ENCODE data around the gene UGGT1. TPM values are rescaled to one million over a fixed set of nuclear protein-coding genes. Genes with fewer than 3 reads are reported as not detected.
"Not testable (repeated sequence)": the region's sequence is repeated elsewhere in the genome, so short reads cannot be mapped to it uniquely, and the experiment has no call there.

Gene UGGT1
- polyA plus RNA-seq, 1 donor (not counting 4 experiments of a cell fraction or from before 2014, with no cell fraction given): 26.7 TPM

DNA sequence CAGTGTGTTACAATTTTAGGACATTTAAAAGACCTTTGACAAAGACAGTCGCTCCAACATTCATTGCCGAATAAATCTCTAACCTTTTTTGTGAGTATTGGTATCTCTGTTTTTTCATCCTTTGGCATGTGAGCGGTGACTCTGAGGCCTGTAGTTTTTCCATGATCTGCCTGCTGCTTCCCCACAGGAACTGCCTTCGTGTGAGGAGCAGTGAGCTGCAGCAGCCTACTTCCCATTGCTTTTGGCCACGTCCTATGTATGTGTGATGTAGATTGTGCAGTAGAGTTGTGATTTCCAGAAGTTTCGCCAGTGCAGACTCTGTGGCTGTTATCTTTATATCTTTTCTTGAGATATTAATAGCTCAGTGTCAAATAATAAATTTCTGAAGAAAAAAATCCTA is 79.8 kb downstream of the UGGT1 start:
- H3K79me2 ChIP-seq (ENCODE audit: control insufficient read depth, insufficient read depth, low read length): no peaks in the 10 kb centered on the region
- no peaks in the 10 kb centered on the region for H3K9me3 ChIP-seq (ENCODE audit: control insufficient read depth, low read depth, low read length)
- H3K4me3 ChIP-seq (ENCODE audit: control insufficient read depth in 2 of 3, extremely low read depth in 1 of 3, insufficient read depth in 2 of 3, low read depth in 1 of 3, low read length in 3 of 3): no peak overlapping the region
- no peak overlapping the region for H2AFZ ChIP-seq (ENCODE audit: control insufficient read depth, low read length)
- no peaks in the 10 kb centered on the region for H3K27me3 ChIP-seq (ENCODE audit: control insufficient read depth, extremely low read depth, insufficient read depth, low read length)
- no peak for TF ChIP-seq EZH2 (IDR thresholded peaks at IDR 0.05; ENCODE audit: low read length)
- TF ChIP-seq, protein P1, sequence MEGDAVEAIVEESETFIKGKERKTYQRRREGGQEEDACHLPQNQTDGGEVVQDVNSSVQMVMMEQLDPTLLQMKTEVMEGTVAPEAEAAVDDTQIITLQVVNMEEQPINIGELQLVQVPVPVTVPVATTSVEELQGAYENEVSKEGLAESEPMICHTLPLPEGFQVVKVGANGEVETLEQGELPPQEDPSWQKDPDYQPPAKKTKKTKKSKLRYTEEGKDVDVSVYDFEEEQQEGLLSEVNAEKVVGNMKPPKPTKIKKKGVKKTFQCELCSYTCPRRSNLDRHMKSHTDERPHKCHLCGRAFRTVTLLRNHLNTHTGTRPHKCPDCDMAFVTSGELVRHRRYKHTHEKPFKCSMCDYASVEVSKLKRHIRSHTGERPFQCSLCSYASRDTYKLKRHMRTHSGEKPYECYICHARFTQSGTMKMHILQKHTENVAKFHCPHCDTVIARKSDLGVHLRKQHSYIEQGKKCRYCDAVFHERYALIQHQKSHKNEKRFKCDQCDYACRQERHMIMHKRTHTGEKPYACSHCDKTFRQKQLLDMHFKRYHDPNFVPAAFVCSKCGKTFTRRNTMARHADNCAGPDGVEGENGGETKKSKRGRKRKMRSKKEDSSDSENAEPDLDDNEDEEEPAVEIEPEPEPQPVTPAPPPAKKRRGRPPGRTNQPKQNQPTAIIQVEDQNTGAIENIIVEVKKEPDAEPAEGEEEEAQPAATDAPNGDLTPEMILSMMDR (optimal IDR thresholded peaks at IDR 0.05 in 1 of 3, IDR thresholded peaks at IDR 0.05 in 1 of 3, conservative IDR thresholded peaks at IDR 0.05 in 1 of 3; ENCODE audit: extremely low read depth in 1 of 3, insufficient read depth in 2 of 3, low read length in 3 of 3): no peak
- peaks cover 18 to 34% of the 10 kb centered on the region in 2 experiments for H3K36me3 ChIP-seq (ENCODE audit: control insufficient read depth in 2 of 2, extremely low read depth in 1 of 2, insufficient read depth in 2 of 2, low read length in 2 of 2)
- H3K9me1 ChIP-seq (ENCODE audit: control insufficient read depth, extremely low read depth, insufficient read depth, low read length): no peaks in the 10 kb centered on the region
- no peak overlapping the region for H3K4me2 ChIP-seq (ENCODE audit: control insufficient read depth, extremely low read depth, insufficient read depth, low read depth, low read length)
- H3K27ac ChIP-seq (ENCODE audit: control insufficient read depth, insufficient read depth, low read length): no peak overlapping the region
- H4K20me1 ChIP-seq (ENCODE audit: control insufficient read depth, extremely low read depth, insufficient read depth, low read length): no peaks in the 10 kb centered on the region
- no peaks in the 10 kb centered on the region for H3K4me1 ChIP-seq (ENCODE audit: control insufficient read depth, extremely low read depth, insufficient read depth, low read length)
- H3K9ac ChIP-seq (ENCODE audit: control insufficient read depth, extremely low read depth, insufficient read depth, low read length): no peak overlapping the region
- DNase-seq (ENCODE audit: low read depth, low spot score) (no peak), FAIRE-seq (no peak)
- dilution Hi-C loops (cut with MboI; ENCODE audit: extremely low pct_ligation_motif_present, low sequenced_read_pairs): no loop called here

DNA sequence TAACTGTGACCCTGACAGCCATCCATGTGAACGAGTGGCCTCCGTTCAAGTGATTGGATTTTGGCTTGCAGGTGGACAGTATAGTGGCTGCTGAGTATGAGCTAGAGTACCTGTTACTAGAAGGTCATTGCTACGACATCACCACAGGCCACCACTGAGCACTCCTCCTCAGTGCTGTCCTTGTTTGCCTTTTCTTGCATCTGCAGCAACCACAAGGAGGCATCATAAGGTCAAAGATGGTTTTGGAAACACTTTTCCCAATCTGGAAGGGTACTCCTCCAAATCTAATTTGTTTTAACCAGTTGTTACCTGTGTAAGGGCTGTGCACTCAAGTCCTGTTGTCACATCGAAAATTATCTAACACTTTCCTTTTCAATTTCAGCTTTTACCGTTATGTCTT is 81.2 kb downstream of the UGGT1 start:
- H4K20me1 ChIP-seq (ENCODE audit: control insufficient read depth, extremely low read depth, insufficient read depth, low read length): no peaks in the 10 kb centered on the region
- no peak overlapping the region for H3K27ac ChIP-seq (ENCODE audit: control insufficient read depth, insufficient read depth, low read length)
- H3K36me3 ChIP-seq (ENCODE audit: control insufficient read depth in 2 of 2, extremely low read depth in 1 of 2, insufficient read depth in 2 of 2, low read length in 2 of 2): peaks cover 19 to 38% of the 10 kb centered on the region in 2 experiments

DNA sequence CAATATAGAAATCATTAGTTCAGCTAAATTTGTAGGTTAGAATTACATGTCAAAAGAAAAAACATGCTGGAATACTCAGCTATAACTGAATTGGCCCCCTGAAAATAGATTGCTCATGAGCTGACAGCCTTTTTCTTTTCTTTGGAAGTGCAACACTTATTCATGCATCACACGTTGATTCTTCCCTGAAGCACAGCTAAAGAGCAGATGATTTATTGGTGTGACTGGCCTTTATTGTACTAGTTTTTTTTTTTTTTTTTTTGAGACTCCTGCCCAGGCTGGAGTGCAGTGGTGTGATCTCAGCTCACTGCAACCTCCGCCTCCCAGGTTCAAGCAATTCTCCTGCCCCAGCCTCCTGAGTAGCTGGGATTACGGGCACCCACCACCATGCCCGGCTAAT is 83.1 kb downstream of the UGGT1 start:
- H4K20me1 ChIP-seq (ENCODE audit: control insufficient read depth, extremely low read depth, insufficient read depth, low read length); FAIRE-seq; DNase-seq (ENCODE audit: low read depth, low spot score); dilution Hi-C loops (cut with MboI; ENCODE audit: extremely low pct_ligation_motif_present, low sequenced_read_pairs); H3K9me3 ChIP-seq (ENCODE audit: control insufficient read depth, low read depth, low read length); H3K9me1 ChIP-seq (ENCODE audit: control insufficient read depth, extremely low read depth, insufficient read depth, low read length); H3K4me1 ChIP-seq (ENCODE audit: control insufficient read depth, extremely low read depth, insufficient read depth, low read length); H2AFZ ChIP-seq (ENCODE audit: control insufficient read depth, low read length); H3K27me3 ChIP-seq (ENCODE audit: control insufficient read depth, extremely low read depth, insufficient read depth, low read length); H3K4me2 ChIP-seq (ENCODE audit: control insufficient read depth, extremely low read depth, insufficient read depth, low read depth, low read length); H3K27ac ChIP-seq (ENCODE audit: control insufficient read depth, insufficient read depth, low read length); H3K4me3 ChIP-seq (ENCODE audit: control insufficient read depth in 2 of 3, extremely low read depth in 1 of 3, insufficient read depth in 2 of 3, low read depth in 1 of 3, low read length in 3 of 3); H3K79me2 ChIP-seq (ENCODE audit: control insufficient read depth, insufficient read depth, low read length); H3K9ac ChIP-seq (ENCODE audit: control insufficient read depth, extremely low read depth, insufficient read depth, low read length): not testable (repeated sequence)
- peaks cover 27 to 45% of the 10 kb centered on the region in 2 experiments for H3K36me3 ChIP-seq (ENCODE audit: control insufficient read depth in 2 of 2, extremely low read depth in 1 of 2, insufficient read depth in 2 of 2, low read length in 2 of 2)

More for the DNA sequence above, 81.2 kb downstream of the UGGT1 start:
- FAIRE-seq: no peak
- Histone ChIP-seq H3K4me2 (ENCODE audit: control insufficient read depth, extremely low read depth, insufficient read depth, low read depth, low read length) (no peak overlapping the region), H3K79me2 (ENCODE audit: control insufficient read depth, insufficient read depth, low read length) (no peaks in the 10 kb centered on the region), H3K27me3 (ENCODE audit: control insufficient read depth, extremely low read depth, insufficient read depth, low read length) (no peaks in the 10 kb centered on the region), H3K9ac (ENCODE audit: control insufficient read depth, extremely low read depth, insufficient read depth, low read length) (no peak overlapping the region), H3K4me3 (ENCODE audit: control insufficient read depth in 2 of 3, extremely low read depth in 1 of 3, insufficient read depth in 2 of 3, low read depth in 1 of 3, low read length in 3 of 3) (no peak overlapping the region), H3K9me3 (ENCODE audit: control insufficient read depth, low read depth, low read length) (no peaks in the 10 kb centered on the region), H3K9me1 (ENCODE audit: control insufficient read depth, extremely low read depth, insufficient read depth, low read length) (no peaks in the 10 kb centered on the region), H3K4me1 (ENCODE audit: control insufficient read depth, extremely low read depth, insufficient read depth, low read length) (no peaks in the 10 kb centered on the region), H2AFZ (ENCODE audit: control insufficient read depth, low read length) (no peak overlapping the region)
- dilution Hi-C loops (cut with MboI; ENCODE audit: extremely low pct_ligation_motif_present, low sequenced_read_pairs): no loop called here
- DNase-seq (ENCODE audit: low read depth, low spot score): no peak
- TF ChIP-seq, protein P1 (optimal IDR thresholded peaks at IDR 0.05 in 1 of 3, IDR thresholded peaks at IDR 0.05 in 1 of 3, conservative IDR thresholded peaks at IDR 0.05 in 1 of 3; ENCODE audit: extremely low read depth in 1 of 3, insufficient read depth in 2 of 3, low read length in 3 of 3): peak in 2 of 3 experiments; percentile 28 to 32
- no peak for TF ChIP-seq EZH2 (IDR thresholded peaks at IDR 0.05; ENCODE audit: low read length)

All from keratinocyte (primary cell).